GM19193 (cell line): ENCODE results near the gene CCDC85B.

Experiments used
- POLR2A ChIP-seq: IDR thresholded peaks from 4 replicates; pipeline ENCODE4 v1.6.1; 2011; ENCODE audit not compliant: insufficient read depth, insufficient read length; ENCODE audit errors: extremely low read depth

Gene CCDC85B

GRCh38 chr11:65890324-65891218, at the start of gene CCDC85B:
Gene CCDC85B, plus strand, starts transcription at chr11:65890673. Its CDS starts 111 bp downstream, at chr11:65890784.
- TF ChIP-seq POLR2A, result peak; percentile 98

GRCh38 chr11:65842144-65842543, 48.3 kb upstream of the CCDC85B start:
- TF ChIP-seq POLR2A, result no peak

- TF ChIP-seq POLR2A, result no peak
These were observed 46.7 kb upstream of the CCDC85B start for GRCh38 chr11:65843811-65844210.

GRCh38 chr11:65844231-65844872, 46.1 kb upstream of the CCDC85B start:
- no peak for TF ChIP-seq POLR2A

GRCh38 chr11:65847746-65848145, 42.7 kb upstream of the CCDC85B start:
- no peak for TF ChIP-seq POLR2A

GRCh38 chr11:65849366-65849765, 41.1 kb upstream of the CCDC85B start:
- no peak for TF ChIP-seq POLR2A

GRCh38 chr11:65849771-65850216, 40.7 kb upstream of the CCDC85B start:
- no peak for TF ChIP-seq POLR2A

GRCh38 chr11:65850217-65851082, 40.0 kb upstream of the CCDC85B start:
- TF ChIP-seq POLR2A, result no peak

GRCh38 chr11:65851083-65851579, 39.3 kb upstream of the CCDC85B start:
- TF ChIP-seq POLR2A, result peak; percentile 31

GRCh38 chr11:65851811-65852507, 38.5 kb upstream of the CCDC85B start:
- TF ChIP-seq POLR2A, result peak; percentile 48

GRCh38 chr11:65852508-65853245, 37.8 kb upstream of the CCDC85B start:
- peak; percentile 58 for TF ChIP-seq POLR2A

- TF ChIP-seq POLR2A, result no peak
These were observed 37.1 kb upstream of the CCDC85B start for GRCh38 chr11:65853246-65853979.

- no peak for TF ChIP-seq POLR2A
These were observed 36.3 kb upstream of the CCDC85B start for GRCh38 chr11:65854161-65854592.
